Measurements from ENCODE around the gene OR4D9. TPM values are rescaled to one million over a fixed set of nuclear protein-coding genes. Genes with fewer than 3 reads are reported as not detected.
"Not testable (repeated sequence)": the region's sequence is repeated elsewhere in the genome, so short reads cannot be mapped to it uniquely, and the experiment has no call there.

The OR4D9 gene
- total RNA-seq, 2 experiments from 2014 or later, result not detected

DNA sequence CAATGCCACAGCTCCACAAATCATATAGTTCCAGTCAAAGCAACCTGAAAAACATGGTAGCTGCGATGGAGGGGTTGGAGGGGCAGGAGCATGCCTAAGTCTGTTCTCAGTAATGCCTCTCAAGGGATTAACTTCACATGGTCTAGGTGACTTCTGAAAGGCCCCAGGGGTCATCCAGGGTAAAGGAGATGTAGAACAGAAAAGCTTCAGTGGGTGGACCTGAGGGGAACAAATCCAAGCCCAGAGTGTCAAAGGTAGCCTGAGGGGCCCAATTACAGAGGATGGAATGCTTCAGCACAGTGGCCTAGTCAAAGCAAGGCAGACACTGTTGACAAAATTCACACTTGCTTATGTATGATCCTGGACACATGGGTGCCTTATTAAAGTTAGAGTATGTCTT lies 23.3 kb downstream of the OR4D9 start:
- Mint-ChIP-seq H3K27me3 (no peaks in the 10 kb centered on the region), H3K4me1 (peaks cover 10% of the 10 kb centered on the region), H3K27ac (no peak overlapping the region), H3K36me3 (no peaks in the 10 kb centered on the region), H3K4me3 (no peak overlapping the region), H3K9me3 (ENCODE audit: low read depth) (no peaks in the 10 kb centered on the region)
- CTCF ChIA-PET, result no interaction called here
- no peak for ATAC-seq
- no peak for DNase-seq

DNA sequence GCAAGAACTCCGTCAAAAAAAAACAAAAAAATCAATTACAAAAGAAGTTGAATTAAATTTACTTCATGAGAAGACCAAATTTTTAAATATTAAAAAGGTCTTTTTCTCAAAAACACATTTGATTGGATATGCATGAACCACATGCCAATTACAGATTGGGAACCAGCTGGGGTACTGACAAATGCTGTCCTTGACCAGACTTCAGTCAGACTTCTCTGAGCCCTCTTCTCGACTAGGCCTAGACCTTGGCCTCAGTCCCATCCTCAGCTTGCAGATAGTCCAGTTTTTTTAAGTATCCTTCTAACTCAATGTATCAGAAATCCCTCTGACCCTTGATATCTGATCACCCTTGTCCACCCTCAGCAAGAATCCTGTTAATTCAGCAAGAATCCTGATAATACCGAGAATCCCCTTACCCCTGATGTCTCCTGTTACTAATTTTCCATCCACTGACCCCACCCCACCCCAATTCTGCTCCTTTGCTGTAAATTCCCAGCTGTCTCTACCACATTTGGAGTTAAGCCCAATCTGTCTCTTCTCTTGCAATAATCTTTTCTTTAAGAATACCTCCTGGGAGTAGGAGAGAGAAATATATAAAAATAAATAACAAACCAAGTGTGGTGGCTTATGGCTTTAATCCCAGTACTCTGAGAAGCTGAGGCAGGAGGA lies 30.9 kb downstream of the OR4D9 start:
- Mint-ChIP-seq H3K36me3 (no peaks in the 10 kb centered on the region), H3K4me3 (no peak overlapping the region)
- CTCF ChIA-PET, result no interaction called here

DNA sequence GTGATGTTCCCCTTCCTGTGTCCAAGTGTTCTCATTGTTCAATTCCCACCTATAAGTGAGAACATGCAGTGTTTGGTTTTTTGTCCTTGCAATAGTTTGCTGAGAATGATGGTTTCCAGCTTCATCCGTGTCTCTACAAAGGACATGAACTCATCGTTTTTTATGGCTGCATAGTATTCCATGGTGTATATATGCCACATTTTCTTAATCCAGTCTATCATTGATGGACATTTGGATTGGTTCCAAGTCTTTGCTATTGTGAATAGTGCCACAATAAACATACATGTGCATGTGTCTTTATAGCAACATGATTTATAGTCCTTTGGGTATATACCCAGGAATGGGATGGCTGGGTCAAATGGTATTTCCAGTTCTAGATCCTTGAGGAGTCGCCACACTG lies 32.4 kb downstream of the OR4D9 start:
- not testable (repeated sequence) for H3K36me3 Mint-ChIP-seq

More for the DNA sequence above, 30.9 kb downstream of the OR4D9 start:
- ATAC-seq (no peak), DNase-seq (peak; percentile 16)
- Mint-ChIP-seq H3K9me3 (ENCODE audit: low read depth) (no peaks in the 10 kb centered on the region), H3K27ac (no peak overlapping the region), H3K4me1 (peaks cover 9% of the 10 kb centered on the region), H3K27me3 (peaks cover 5% of the 10 kb centered on the region)

DNA sequence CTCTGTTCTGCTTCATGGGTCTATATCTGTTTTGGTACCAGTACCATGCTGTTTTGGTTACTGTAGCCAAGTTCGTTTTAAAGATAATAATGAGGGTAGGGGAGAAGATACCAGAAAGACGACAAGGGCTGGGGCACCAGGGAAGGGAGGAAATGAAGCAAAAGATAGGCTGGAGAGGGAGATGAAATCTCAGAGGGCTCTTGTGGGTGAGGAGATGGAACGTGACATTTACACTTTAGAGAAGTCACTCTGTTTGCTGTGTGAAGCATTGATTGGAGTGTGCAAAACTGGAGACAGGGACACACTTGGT lies 33.5 kb downstream of the OR4D9 start:
- Mint-ChIP-seq H3K27ac (no peak overlapping the region), H3K36me3 (no peaks in the 10 kb centered on the region), H3K4me1 (peaks cover 17% of the 10 kb centered on the region), H3K27me3 (peaks cover 5% of the 10 kb centered on the region), H3K4me3 (no peak overlapping the region), H3K9me3 (ENCODE audit: low read depth) (no peaks in the 10 kb centered on the region)
- CTCF ChIA-PET, result no interaction called here
- DNase-seq (no peak), ATAC-seq (no peak)

More for the DNA sequence above, 32.4 kb downstream of the OR4D9 start:
- H3K27ac Mint-ChIP-seq; DNase-seq; H3K9me3 Mint-ChIP-seq (ENCODE audit: low read depth); H3K4me3 Mint-ChIP-seq; H3K4me1 Mint-ChIP-seq; ATAC-seq; H3K27me3 Mint-ChIP-seq; CTCF ChIA-PET: not testable (repeated sequence)

DNA sequence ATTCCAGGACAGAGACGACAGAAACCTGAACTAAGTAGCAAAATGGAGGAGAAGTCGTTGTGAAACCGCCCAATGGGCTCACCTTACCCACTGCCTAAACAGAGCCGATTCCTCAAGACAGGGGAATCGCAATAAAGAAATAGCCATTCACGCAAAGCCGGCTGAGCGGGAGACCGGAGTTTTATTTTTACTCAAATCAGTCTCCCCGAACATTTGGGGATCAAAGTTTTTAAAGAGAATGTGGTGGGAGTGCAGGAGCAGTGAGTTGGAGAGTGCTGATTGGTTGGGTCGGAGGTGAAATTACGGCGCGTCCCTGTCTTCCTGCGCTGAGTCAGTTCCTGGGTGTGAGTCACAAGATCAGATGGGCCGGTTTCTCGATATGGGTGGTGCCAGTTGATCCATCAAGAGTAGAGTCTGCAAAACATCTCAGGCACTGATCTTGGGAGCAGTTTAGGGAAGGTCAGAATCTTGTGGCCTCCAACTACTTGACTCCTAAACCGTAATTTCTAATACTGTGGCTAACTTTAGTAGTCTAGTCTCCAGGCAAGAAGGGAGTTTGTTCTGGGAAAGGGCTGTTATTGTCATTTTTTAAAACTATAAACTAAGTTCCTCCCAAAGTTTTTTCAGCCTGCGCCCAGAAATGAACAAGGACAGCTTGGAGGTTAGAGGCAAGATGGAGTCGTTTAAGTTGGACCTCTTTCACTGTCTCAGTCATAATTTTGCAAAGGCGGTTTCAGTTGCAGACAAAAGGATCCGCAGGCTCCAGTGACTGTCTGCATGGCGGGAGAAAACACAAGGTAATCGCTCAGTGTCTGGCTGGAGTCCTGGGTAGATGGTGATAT lies 34.1 kb downstream of the OR4D9 start:
- peak; percentile 38 for DNase-seq
- Mint-ChIP-seq H3K4me1 (peaks cover 17% of the 10 kb centered on the region), H3K36me3 (no peaks in the 10 kb centered on the region), H3K27me3 (peaks cover 5% of the 10 kb centered on the region), H3K4me3 (no peak overlapping the region), H3K27ac (no peak overlapping the region), H3K9me3 (ENCODE audit: low read depth) (no peaks in the 10 kb centered on the region)
- CTCF ChIA-PET, result no interaction called here
- no peak for ATAC-seq

DNA sequence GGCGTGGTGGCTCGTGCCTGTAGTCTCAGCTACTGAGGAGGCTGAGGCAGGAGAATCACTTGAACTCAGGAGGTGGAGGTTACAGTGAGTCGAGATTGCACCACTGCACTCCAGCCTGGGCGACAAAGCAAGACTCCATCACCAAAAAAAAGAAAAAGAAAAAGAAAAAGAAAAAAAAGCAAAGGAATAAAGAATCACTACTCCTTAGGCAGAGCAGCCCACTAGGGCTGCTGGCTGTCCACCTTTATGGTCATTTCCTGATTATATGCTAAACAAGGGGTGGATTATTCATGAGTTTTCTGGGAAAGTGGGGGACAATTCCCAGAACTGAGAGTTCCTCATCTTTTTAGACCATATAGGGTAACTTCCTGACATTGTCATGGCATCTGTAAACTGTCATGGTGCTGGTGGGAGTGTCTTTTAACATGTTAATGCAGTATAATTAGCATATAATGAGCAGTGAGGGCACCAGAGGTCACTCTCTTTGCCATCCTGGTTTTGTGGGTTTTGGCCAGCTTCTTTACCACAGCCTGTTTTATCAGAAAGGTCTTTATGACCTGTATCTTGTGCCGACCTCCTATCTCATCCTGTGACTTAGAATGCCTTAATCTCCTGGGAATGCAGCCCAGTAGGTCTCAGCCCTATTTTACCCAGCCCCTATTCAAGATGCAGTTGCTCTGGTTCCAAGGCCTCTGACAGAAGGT lies 36.4 kb downstream of the OR4D9 start:
- H3K27ac Mint-ChIP-seq; H3K4me3 Mint-ChIP-seq; H3K36me3 Mint-ChIP-seq; H3K27me3 Mint-ChIP-seq; H3K9me3 Mint-ChIP-seq (ENCODE audit: low read depth); DNase-seq; ATAC-seq: not testable (repeated sequence)
- CTCF ChIA-PET, result interaction anchor here (1.6 kb wide), 1 partner anchor 11 kb away, joined by 10 read pairs; no protein-coding TSS in a partner anchor
- H3K4me1 Mint-ChIP-seq, result peaks cover 33% of the 10 kb centered on the region

DNA sequence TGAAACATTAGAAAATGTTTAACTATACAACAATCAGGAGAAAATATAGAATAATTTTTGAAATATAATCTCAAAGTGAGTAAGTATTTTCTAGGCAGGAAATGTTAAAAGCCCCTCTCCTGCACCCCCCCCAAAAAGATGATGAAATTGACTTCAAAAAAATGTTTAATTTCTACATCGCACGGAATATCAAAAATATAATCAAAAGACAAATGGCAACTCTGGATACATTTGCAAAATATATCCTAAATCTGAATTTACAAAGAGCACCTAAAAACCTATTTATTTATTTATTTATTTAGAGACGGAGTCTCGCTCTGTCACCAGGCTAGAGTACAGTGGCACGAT lies 36.9 kb downstream of the OR4D9 start:
- CTCF ChIA-PET, result interaction anchor here (1.1 to 2.6 kb wide), 3 partner anchors 11 to 376 kb away, joined by 3 to 26 read pairs (median 8); partner anchors contain the start of gene DTX4
- ATAC-seq (no peak), DNase-seq (no peak)
- Mint-ChIP-seq H3K36me3 (no peaks in the 10 kb centered on the region), H3K27me3 (peaks cover 10% of the 10 kb centered on the region), H3K9me3 (ENCODE audit: low read depth) (no peaks in the 10 kb centered on the region), H3K27ac (no peak overlapping the region), H3K4me3 (no peak overlapping the region), H3K4me1 (peaks cover 36% of the 10 kb centered on the region)

DNA sequence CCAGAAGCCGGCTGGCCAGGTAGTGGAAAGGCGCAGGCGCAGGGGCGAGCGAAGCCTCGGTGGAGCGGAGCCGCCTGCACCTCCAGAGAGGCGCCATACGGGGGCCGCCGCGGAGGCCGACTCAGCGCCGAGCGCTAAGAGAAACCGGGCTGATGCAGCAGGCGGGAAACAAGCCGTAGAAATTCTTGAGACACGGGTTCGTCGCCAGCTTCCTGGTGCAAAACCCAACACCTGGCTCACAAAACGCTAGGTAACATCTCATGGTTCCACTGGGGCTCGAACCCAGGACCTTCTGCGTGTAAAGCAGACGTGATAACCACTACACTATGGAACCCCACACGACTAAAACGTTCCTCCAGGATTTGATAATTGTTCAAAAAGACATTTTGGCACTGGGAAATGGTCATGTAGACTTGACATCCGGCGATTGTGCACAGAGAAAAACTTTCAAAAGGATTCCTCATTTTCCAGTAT lies 39.1 kb downstream of the OR4D9 start:
- Mint-ChIP-seq H3K4me3 (peak overlapping the region; percentile 89), H3K27me3 (peaks cover 13% of the 10 kb centered on the region), H3K9me3 (ENCODE audit: low read depth) (no peaks in the 10 kb centered on the region), H3K27ac (peak overlapping the region; percentile 90), H3K36me3 (no peaks in the 10 kb centered on the region), H3K4me1 (peaks cover 37% of the 10 kb centered on the region)
- ATAC-seq (peak; percentile 95), DNase-seq (peak; percentile 93)
- CTCF ChIA-PET, result interaction anchor here (0.7 to 2.6 kb wide), 7 partner anchors 8 to 40 kb away, joined by 3 to 26 read pairs (median 3); no protein-coding TSS in a partner anchor

DNA sequence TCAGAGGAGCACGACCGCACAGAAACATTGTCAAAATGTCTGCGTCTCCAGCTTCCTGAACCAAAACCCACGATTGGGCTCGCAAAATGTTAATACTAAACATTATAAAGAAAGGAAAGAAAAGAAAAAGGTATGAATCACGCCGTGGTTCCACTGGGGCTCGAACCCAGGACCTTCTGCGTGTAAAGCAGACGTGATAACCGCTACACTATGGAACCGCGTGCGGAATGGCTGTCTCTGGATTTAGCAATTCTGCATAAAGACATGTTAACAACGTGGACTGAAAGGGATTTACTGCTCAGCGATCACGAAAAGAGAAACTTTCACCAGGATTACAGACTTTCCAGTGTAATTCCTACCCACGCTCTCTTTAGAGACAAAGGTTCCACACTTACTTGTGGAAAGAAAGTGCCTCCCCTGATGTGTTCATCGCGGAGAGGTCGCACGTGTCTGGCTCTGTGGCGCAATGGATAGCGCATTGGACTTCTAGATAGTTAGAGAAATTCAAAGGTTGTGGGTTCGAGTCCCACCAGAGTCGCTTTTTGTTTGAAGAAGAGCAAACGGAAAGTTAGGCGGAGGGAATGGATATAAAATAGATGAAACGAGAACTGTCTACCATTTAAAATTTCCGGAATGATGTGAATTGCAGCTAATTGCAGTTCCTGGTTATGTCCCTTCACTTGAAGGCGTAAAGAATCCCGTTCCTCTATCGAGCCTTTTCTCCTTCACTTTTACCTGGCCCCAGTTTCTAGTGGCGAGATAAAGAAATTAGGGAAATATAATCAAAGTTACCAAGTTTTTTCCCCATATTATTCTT lies 39.7 kb downstream of the OR4D9 start:
- H3K4me1 Mint-ChIP-seq, result peaks cover 44% of the 10 kb centered on the region
- DNase-seq, result peak; percentile 87
- ATAC-seq, result peak; percentile 40
- H3K27ac Mint-ChIP-seq, result peak overlapping the region; percentile 90
- H3K4me3 Mint-ChIP-seq, result peak overlapping the region; percentile 89
- CTCF ChIA-PET, result interaction anchor here (0.9 to 2.6 kb wide), 6 partner anchors 8 to 20 kb away, joined by 3 to 26 read pairs (median 4); no protein-coding TSS in a partner anchor
- peaks cover 19% of the 10 kb centered on the region for H3K27me3 Mint-ChIP-seq
- no peaks in the 10 kb centered on the region for H3K36me3 Mint-ChIP-seq
- no peaks in the 10 kb centered on the region for H3K9me3 Mint-ChIP-seq (ENCODE audit: low read depth)

DNA sequence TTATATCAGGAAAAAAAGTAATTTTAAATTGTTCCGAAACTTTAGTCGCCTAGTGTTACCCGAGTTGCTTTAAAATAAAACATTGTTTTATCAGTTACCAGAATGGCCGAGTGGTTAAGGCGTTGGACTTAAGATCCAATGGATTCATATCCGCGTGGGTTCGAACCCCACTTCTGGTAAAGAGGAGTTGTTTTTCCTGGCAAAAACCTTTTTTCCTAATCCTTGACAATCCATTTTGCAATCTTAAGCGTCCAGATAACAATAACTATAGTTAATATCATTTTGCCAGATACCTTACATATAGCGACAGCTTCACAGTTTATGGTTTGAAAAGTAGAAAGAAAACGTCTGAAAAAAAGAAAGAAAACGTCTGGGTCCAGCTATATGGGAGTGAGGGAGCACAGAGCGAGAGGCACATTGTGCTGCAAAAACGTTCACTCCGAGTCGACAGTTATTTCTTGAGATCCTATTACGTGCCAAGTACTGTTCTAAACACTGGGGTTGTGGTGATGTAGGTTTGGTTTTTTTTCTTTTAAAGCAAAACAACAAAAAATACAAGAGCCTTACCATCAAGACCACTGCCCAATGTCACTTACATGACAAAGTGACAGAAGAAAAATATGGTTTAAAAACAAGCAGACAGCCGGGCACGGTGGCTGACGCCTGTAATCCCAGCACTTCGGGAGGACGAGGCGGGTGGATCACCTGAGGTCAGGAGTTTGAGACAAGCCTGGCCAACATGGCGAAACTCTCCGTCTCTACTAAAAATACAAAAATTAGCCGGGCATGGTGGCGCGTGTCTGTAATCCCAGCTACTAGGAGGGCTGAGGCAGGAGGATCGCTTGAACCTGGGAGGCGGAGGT lies 40.6 kb downstream of the OR4D9 start:
- H3K27me3 Mint-ChIP-seq, result peaks cover 24% of the 10 kb centered on the region
- H3K27ac Mint-ChIP-seq, result peak overlapping the region; percentile 44
- H3K9me3 Mint-ChIP-seq (ENCODE audit: low read depth), result no peaks in the 10 kb centered on the region
- H3K4me1 Mint-ChIP-seq, result peaks cover 50% of the 10 kb centered on the region
- CTCF ChIA-PET, result interaction anchor here (1.5 kb wide), 1 partner anchor 8 kb away, joined by 4 read pairs; no protein-coding TSS in a partner anchor
- H3K36me3 Mint-ChIP-seq, result no peaks in the 10 kb centered on the region
- ATAC-seq (no peak), DNase-seq (no peak)
- peak overlapping the region; percentile 89 for H3K4me3 Mint-ChIP-seq

DNA sequence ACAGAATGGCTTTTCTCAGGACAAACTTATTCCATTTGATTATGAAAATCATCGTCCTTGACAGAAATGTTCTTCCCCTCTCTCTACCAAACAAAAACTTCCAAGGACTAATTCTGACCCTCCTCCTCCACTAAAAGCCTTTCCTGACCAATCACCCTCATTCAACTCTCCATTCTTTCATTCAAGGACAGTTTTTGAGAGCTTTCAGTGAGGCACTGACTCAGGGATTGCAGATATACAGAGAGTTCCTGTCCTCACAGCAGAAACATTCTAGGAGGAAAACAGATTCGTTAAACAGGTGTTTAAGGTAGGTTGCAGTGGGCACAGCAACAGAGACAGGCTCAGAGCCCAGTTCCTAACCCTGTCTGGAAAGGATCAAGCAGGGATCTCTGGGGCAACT lies 41.5 kb downstream of the OR4D9 start:
- no peaks in the 10 kb centered on the region for H3K9me3 Mint-ChIP-seq (ENCODE audit: low read depth)
- no peak overlapping the region for H3K27ac Mint-ChIP-seq
- H3K4me3 Mint-ChIP-seq, result peak overlapping the region; percentile 20
- H3K27me3 Mint-ChIP-seq, result peaks cover 24% of the 10 kb centered on the region
- ATAC-seq (no peak), DNase-seq (no peak)
- H3K36me3 Mint-ChIP-seq, result no peaks in the 10 kb centered on the region
- CTCF ChIA-PET, result no interaction called here
- H3K4me1 Mint-ChIP-seq, result peaks cover 53% of the 10 kb centered on the region

DNA sequence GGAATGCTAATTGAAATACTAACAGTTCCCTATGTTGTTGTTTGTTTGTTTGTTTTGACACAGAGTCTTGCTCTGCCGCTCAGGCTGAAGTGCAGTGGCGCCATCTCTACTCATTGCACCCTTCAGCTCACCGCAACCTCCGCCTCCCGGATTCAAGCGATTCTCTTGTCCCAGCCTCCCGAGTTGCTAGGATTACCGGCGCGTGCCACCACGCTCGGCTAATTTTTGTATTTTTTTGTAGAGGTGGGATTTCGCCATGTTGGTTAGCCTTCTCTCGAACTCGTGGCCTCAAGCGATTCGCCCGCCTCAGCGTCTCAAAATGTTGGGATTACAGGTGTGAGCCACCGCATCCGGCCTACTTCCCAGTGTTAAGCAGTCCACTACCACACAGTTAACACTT lies 42.0 kb downstream of the OR4D9 start:
- peaks cover 53% of the 10 kb centered on the region for H3K4me1 Mint-ChIP-seq
- H3K36me3 Mint-ChIP-seq, result no peaks in the 10 kb centered on the region
- H3K27me3 Mint-ChIP-seq, result peaks cover 24% of the 10 kb centered on the region
- no peak overlapping the region for H3K27ac Mint-ChIP-seq
- DNase-seq (no peak), ATAC-seq (no peak)
- CTCF ChIA-PET, result no interaction called here
- H3K9me3 Mint-ChIP-seq (ENCODE audit: low read depth), result no peaks in the 10 kb centered on the region
- H3K4me3 Mint-ChIP-seq, result no peak overlapping the region

Data from activated CD8-positive, alpha-beta memory T cell treated with anti-CD3 and anti-CD28 coated beads, Interleukin-2, amount 10 ng/mL, durations not matched to agents 7 days and 5 days (primary cell).